Naive B cell (primary cell): ENCODE data around the gene NPBWR2. TPM values are rescaled to one million over a fixed set of nuclear protein-coding genes. Genes with fewer than 3 reads are reported as not detected.
A peak's percentile ranks its signal among the peaks of the same experiment; 100 is the strongest.
"Not testable (repeated sequence)": the region's sequence is repeated elsewhere in the genome, so short reads cannot be mapped to it uniquely, and the experiment has no call there.

ENCODE experiments used
- ATAC-seq, 2 donors: fragments of 150-1000 bp; cut with Tn5 transposase; 2 replicates each; pipeline ENCODE4 v1.10.0; 2021; ENCODE audit warnings: low read depth in 2 of 2, mild to moderate bottlenecking in 2 of 2, moderate library complexity in 2 of 2
- DNase-seq: peaks from one replicate; pipeline ENCODE4 v3.0.0; 2022
- H3K27ac Mint-ChIP-seq, 6 donors: one replicate each; pipeline ENCODE4 v1.8.0; 2020 to 2022; ENCODE audit warnings: mild to moderate bottlenecking in 6 of 6, mixed read lengths in 6 of 6, moderate library complexity in 5 of 6, inconsistent platforms in 2 of 6
- H3K27me3 Mint-ChIP-seq, 3 donors: one replicate each; pipeline ENCODE4 v1.8.0; 2021 to 2022; ENCODE audit warnings: mixed read lengths in 3 of 3, mild to moderate bottlenecking in 1 of 3
- H3K36me3 Mint-ChIP-seq, 2 donors: one replicate each; pipeline ENCODE4 v1.8.0; 2020 to 2022; ENCODE audit warnings: mixed read lengths in 2 of 2, inconsistent platforms in 1 of 2, mild to moderate bottlenecking in 1 of 2
- H3K4me1 Mint-ChIP-seq, 3 donors: one replicate each; pipeline ENCODE4 v1.8.0; 2020 to 2022; ENCODE audit warnings: mixed read lengths in 3 of 3, inconsistent platforms in 1 of 3, mild to moderate bottlenecking in 1 of 3, moderate library complexity in 1 of 3
- H3K4me3 Mint-ChIP-seq, 8 donors: one replicate each; pipeline ENCODE4 v1.8.0; 2020 to 2022; ENCODE audit warnings: mild to moderate bottlenecking in 8 of 8, mixed read lengths in 8 of 8, moderate library complexity in 8 of 8, inconsistent platforms in 2 of 8
- H3K9me3 Mint-ChIP-seq, 7 donors: one replicate each; pipeline ENCODE4 v1.8.0; 2020 to 2022; ENCODE audit warnings: mixed read lengths in 7 of 7, mild to moderate bottlenecking in 5 of 7, inconsistent platforms in 2 of 7, moderate library complexity in 1 of 7
- polyA plus RNA-seq, 6 donors: library from polyadenylated mRNA; unstranded; fragments of 300-500 nt; fragmentation: Illumina TruSeq; gene quantifications; one replicate each; pipeline ENCODE4 v1.2.3, GENCODE V29; 2021; ENCODE audit warnings: low read depth in 6 of 6

The NPBWR2 gene
- polyA plus RNA-seq, 6 donors from 2014 or later = not detected

DNA sequence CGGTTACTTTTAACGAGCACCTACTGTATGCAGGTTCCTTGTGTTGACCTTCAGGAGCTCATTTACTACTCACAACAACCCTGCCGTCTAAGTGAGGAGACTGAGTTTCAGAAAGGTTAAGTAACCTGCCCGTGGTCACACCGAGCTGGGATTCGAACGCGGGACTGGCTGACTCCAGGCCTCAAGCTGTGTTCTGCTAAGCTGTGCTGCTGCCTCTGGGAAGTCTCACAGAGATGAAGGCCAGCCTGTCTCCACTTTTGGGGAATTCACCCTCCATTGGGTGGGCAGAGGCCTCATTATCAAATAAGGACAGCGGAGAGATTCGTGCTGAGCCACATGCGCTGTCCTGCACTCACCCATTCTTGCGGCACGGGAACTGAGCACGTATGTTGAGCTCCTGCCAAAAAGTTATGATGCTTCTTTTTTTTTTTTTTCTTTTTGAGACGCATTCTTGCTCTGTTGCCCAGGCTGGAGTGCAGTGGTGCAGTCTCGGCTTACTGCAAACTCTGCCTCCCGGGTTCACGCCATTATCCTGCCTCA, 31.0 kb upstream of the NPBWR2 start:
- DNase-seq = no peak

DNA sequence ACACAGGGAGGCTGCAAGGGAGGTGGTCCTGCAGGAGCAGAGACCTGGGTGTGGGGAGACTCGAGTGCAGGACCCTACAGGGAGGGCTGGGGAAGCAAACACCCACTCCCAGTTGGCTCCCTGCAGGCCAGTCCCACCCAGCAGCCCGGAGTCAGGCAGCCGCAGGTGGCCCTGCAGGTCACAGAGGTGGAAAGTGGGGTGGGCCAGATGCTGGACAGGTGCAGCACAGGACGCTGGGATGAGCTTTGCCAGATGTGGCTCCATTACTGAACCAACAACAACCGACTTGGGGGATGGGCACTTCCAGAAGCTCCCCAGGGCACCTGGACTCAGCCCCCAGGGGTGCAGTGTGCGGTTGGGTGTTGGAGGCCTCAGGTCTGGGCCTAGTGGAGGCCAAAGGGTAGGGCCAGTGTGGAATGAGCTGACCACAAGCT, 30.2 kb upstream of the NPBWR2 start:
- ATAC-seq = no peak
- peaks cover 12 to 33% (median 32%) of the 10 kb centered on the region in 3 donors for H3K27me3 Mint-ChIP-seq
- no peaks in the 10 kb centered on the region for H3K9me3 Mint-ChIP-seq
- peaks cover 0 to 4% (median 0%) of the 10 kb centered on the region in 3 donors for H3K4me1 Mint-ChIP-seq
- H3K36me3 Mint-ChIP-seq = no peaks in the 10 kb centered on the region
- no peak for DNase-seq
- H3K4me3 Mint-ChIP-seq = no peak overlapping the region
- no peak overlapping the region for H3K27ac Mint-ChIP-seq

More for the DNA sequence above, 31.0 kb upstream of the NPBWR2 start:
- Mint-ChIP-seq H3K27ac (no peak overlapping the region), H3K4me1 (peaks cover 0 to 4% (median 0%) of the 10 kb centered on the region in 3 donors), H3K36me3 (no peaks in the 10 kb centered on the region), H3K27me3 (peaks cover 12 to 33% (median 32%) of the 10 kb centered on the region in 3 donors), H3K9me3 (no peaks in the 10 kb centered on the region), H3K4me3 (no peak overlapping the region)
- no peak for ATAC-seq

DNA sequence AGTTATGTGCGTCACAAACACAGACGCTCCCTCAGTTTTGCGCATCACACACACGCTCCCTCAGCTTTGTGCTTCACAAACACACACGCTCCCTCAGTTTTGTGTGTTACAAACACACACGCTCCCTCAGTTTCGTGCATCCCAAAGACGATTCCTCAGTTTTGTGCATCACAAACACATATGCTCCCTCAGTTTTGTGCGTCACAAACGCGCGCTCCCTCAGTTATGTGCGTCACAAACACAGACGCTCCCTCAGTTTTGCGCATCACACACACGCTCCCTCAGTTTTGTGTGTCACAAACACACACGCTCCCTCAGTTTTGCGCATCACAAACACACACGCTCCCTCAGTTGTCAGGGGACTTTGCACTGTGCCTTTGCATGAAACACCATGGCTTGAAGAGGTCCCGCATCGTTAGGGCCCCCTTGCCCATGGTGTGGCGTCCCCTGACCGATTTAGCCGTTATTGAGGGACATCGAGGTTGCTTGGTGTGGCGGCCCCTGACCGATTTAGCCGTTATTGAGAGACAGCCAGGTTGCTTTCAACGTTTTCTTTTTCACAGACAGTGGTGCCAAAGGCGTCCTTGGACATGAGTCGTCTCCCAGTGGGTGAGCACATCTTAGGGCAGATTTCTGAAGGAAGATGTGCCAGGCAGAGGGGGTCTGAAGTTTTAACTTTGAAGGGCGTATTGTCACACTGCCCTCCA, 28.8 kb upstream of the NPBWR2 start:
- no peaks in the 10 kb centered on the region for H3K36me3 Mint-ChIP-seq
- ATAC-seq (no peak), DNase-seq (no peak)
- no peak overlapping the region for H3K27ac Mint-ChIP-seq
- peaks cover 12 to 35% (median 26%) of the 10 kb centered on the region in 3 donors for H3K27me3 Mint-ChIP-seq
- no peaks in the 10 kb centered on the region for H3K4me1 Mint-ChIP-seq
- H3K9me3 Mint-ChIP-seq = no peaks in the 10 kb centered on the region
- H3K4me3 Mint-ChIP-seq = no peak overlapping the region

DNA sequence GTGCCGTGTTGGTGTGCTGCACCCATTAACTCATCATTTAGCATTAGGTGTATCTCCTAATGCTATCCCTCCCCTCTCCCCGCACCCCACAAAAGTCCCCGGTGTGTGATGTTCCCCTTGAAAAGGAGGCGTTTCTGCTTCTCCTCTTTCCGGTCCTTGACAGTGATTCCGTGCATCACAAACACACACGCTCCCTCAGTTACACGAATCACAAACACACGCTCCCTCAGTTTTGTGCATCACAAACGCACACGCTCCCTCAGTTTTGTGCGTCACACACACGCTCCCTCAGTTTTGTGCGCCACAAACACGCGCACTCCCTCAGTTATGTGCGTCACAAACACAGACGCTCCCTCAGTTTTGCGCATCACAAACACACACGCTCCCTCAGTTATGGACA, 27.4 kb upstream of the NPBWR2 start:
- not testable (repeated sequence) for DNase-seq, ATAC-seq, H3K4me1 Mint-ChIP-seq, H3K36me3 Mint-ChIP-seq, H3K27ac Mint-ChIP-seq, H3K9me3 Mint-ChIP-seq
- H3K27me3 Mint-ChIP-seq = peaks cover 12 to 38% (median 29%) of the 10 kb centered on the region in 3 donors
- peak overlapping the region in 1 of 8 donors; percentile 30 for H3K4me3 Mint-ChIP-seq

DNA sequence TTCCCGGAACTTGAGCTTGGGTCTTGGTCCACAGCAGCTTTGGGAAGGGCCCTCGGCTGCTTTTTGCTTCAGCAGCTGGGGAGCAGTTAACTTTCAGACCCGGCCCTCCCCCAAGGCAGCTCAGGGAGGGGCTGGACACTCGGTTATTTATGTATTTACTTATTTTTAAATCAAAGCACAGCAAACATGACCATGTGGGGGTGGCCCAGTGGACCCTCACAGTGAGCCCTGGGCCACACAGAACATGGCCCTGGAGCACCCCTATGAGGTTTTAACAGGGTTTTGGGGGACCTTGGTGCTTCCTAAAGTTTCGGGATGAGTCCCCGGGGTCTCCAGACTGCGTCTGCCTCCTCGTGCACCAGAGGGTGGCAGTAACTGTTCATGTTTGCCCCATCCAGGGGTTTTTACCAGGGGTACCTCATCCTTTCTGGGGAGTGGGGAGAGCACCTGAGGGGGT, 26.6 kb upstream of the NPBWR2 start:
- ATAC-seq = no peak
- H3K4me1 Mint-ChIP-seq = no peaks in the 10 kb centered on the region
- H3K36me3 Mint-ChIP-seq = no peaks in the 10 kb centered on the region
- no peak overlapping the region for H3K4me3 Mint-ChIP-seq
- H3K27me3 Mint-ChIP-seq = peaks cover 12 to 45% (median 36%) of the 10 kb centered on the region in 3 donors
- H3K27ac Mint-ChIP-seq = no peak overlapping the region
- H3K9me3 Mint-ChIP-seq = no peaks in the 10 kb centered on the region
- DNase-seq = no peak

DNA sequence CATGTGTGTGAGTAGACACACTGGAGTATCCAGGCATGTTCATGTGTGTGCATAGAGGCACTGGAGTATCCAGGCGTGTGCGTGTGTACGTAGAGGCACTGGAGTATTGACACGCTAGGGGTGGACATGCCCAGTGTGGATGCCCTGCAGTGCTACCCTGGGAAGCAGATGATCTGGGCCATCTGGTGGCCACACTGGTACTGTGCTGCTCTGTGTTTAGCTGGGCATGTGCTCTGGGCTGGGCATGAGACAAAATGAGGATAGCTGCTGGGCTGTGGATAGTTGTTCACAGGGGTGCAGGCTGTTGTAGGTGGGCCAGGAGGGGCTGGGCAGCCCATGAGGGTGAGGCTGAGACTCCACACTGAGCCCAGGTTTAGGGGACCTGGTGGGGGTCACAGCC, 24.0 kb upstream of the NPBWR2 start:
- Mint-ChIP-seq H3K9me3 (peaks cover 0 to 3% (median 0%) of the 10 kb centered on the region in 7 donors), H3K36me3 (no peaks in the 10 kb centered on the region), H3K4me1 (no peaks in the 10 kb centered on the region), H3K4me3 (no peak overlapping the region), H3K27me3 (peaks cover 12 to 46% (median 45%) of the 10 kb centered on the region in 3 donors), H3K27ac (no peak overlapping the region)
- DNase-seq (no peak), ATAC-seq (no peak)

DNA sequence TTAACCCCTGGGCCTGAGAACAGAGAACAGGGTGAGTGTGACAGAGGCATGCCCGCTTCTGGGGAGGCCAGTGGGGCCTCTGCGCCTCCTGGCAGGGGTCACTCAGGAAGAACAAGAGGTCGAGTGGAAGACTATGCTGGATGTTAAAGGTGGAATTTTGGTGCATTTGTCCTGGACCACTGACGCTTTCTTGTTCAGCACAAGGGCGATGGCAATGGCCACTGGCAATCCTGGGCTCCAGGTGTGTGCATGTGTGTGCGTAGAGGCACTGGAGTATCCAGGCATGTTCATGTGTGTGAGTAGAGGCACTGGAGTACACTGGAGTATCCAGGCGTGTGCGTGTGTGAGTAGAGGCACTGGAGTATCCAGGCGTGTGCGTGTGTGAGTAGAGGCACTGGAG, 23.5 kb upstream of the NPBWR2 start:
- no peak for DNase-seq
- peaks cover 9 to 41% (median 40%) of the 10 kb centered on the region in 3 donors for H3K27me3 Mint-ChIP-seq
- H3K36me3 Mint-ChIP-seq = no peaks in the 10 kb centered on the region
- peaks cover 0 to 3% (median 0%) of the 10 kb centered on the region in 7 donors for H3K9me3 Mint-ChIP-seq
- ATAC-seq = no peak
- H3K4me3 Mint-ChIP-seq = no peak overlapping the region
- peak overlapping the region in 1 of 6 donors; percentile 19 for H3K27ac Mint-ChIP-seq
- H3K4me1 Mint-ChIP-seq = no peaks in the 10 kb centered on the region

DNA sequence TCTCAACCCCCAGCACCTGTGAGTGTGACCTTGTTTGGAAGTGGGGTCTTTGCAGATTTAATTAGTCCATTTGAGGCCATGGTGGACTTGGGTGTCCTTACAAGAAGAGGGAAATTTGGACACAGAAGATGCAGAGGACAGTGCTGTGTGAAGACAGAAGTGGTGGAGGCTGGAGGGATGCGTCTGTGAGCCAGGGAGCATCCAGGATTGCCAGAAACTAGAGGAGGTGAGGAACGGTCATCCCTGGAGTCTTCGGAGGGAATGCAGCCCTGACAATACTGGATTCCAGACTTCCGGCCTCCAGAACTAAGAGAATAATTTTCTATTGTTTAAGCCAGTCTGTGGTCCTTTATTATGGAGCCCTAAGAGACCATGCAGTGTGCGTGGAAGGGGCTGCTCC, 22.9 kb upstream of the NPBWR2 start:
- DNase-seq (no peak), ATAC-seq (no peak)
- Mint-ChIP-seq H3K27ac (peak overlapping the region in 1 of 6 donors; percentile 15), H3K36me3 (no peaks in the 10 kb centered on the region), H3K4me1 (no peaks in the 10 kb centered on the region), H3K9me3 (peaks cover 0 to 3% (median 0%) of the 10 kb centered on the region in 7 donors), H3K4me3 (no peak overlapping the region), H3K27me3 (peaks cover 8 to 41% (median 34%) of the 10 kb centered on the region in 3 donors)

DNA sequence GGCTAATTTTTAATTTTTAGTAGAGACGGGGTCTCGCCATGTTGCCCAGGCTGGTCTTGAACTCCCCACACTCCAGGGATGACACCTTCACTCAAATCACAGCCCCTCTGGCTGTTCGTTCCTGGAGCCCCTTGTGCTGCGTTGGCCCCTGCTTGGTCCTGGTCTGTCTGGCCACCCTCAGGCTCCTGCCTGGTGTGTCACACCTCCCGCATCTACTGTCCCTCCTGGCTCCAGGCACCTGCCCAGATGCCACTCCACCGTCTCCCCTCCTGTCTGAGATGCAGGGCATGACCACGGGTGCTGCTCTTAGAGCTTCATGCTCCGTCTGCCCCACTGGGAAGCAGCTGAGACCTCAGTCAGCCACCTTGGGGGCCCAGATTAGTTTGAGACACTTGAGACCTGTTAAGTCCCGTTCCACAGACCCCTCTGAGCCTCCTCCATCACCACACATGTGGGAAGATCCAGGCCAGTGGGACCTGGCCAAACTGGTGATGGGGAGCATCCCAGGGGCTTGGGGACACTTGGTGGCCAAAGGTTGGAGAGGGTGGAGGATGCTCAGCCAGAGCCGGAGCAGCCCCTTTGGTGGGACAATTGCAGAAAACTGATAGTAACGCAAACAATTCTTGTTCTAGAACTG, 21.9 kb upstream of the NPBWR2 start:
- H3K9me3 Mint-ChIP-seq = peaks cover 0 to 3% (median 0%) of the 10 kb centered on the region in 7 donors
- no peak overlapping the region for H3K4me3 Mint-ChIP-seq
- DNase-seq (no peak), ATAC-seq (no peak)
- H3K4me1 Mint-ChIP-seq = no peaks in the 10 kb centered on the region
- H3K36me3 Mint-ChIP-seq = no peaks in the 10 kb centered on the region
- H3K27me3 Mint-ChIP-seq = peaks cover 6 to 42% (median 33%) of the 10 kb centered on the region in 3 donors
- H3K27ac Mint-ChIP-seq = peak overlapping the region in 1 of 6 donors; percentile 45

DNA sequence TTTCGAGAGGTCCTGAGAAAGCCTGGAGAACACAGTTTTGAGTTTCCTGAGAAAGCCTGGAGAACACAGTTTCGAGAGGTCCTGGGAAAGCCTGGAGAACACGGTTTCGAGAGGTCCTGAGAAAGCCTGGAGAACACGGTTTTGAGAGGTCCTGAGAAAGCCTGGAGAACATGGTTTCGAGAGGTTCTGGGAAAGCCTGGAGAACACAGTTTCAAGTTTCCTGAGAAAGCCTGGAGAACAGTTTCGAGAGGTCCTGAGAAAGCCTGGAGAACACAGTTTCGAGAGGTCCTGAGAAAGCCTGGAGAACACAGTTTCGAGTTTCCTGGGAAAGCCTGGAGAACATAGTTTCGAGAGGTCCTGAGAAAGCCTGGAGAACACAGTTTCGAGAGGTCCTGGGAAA, 16.2 kb upstream of the NPBWR2 start:
- not testable (repeated sequence) for ATAC-seq, H3K4me1 Mint-ChIP-seq, H3K9me3 Mint-ChIP-seq

DNA sequence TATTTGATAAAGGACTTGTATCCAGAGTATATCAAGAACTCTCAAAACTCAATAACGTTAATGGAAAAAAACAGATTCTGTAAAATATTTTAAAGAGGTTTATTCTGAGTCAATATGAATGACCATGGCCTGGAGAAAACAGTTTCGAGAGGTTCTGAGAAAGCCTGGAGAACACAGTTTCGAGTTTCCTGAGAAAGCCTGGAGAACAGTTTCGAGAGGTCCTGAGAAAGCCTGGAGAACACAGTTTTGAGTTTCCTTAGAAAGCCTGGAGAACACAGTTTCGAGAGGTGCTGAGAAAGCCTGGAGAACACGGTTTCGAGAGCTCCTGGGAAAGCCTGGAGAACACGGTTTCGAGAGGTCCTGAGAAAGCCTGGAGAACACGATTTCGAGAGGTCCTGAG, 15.6 kb upstream of the NPBWR2 start:
- ATAC-seq, H3K9me3 Mint-ChIP-seq, H3K4me1 Mint-ChIP-seq, H3K27ac Mint-ChIP-seq, DNase-seq, H3K4me3 Mint-ChIP-seq, H3K36me3 Mint-ChIP-seq: not testable (repeated sequence)
- H3K27me3 Mint-ChIP-seq = peaks cover 0 to 19% (median 8%) of the 10 kb centered on the region in 3 donors

More for the DNA sequence above, 16.2 kb upstream of the NPBWR2 start:
- H3K27ac Mint-ChIP-seq, H3K36me3 Mint-ChIP-seq, DNase-seq, H3K4me3 Mint-ChIP-seq: not testable (repeated sequence)
- peaks cover 5 to 24% (median 12%) of the 10 kb centered on the region in 3 donors for H3K27me3 Mint-ChIP-seq

DNA sequence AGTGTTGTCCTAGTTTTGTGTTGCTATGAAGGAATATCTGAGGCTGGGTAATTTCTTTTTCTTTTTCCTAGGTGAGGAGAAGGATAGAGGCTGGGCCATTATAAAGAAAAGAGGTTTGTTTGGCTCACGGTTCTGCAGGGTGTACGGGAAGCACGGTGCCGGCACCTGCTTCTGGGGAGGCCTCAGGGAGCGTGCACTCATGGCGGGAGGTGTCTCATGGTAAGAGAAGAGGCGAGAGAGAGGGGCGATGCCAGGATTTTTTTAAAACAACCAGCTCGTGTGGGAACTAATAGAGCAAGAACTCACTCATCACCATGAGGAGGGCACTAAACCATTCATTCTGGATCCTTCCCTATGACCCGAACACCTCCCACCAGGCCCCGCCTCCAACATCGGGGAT, 14.2 kb upstream of the NPBWR2 start:
- no peaks in the 10 kb centered on the region for H3K36me3 Mint-ChIP-seq
- peaks cover 9% of the 10 kb centered on the region in 3 donors for H3K4me1 Mint-ChIP-seq
- DNase-seq = no peak
- peaks cover 0 to 19% (median 8%) of the 10 kb centered on the region in 3 donors for H3K27me3 Mint-ChIP-seq
- no peak overlapping the region for H3K27ac Mint-ChIP-seq
- no peaks in the 10 kb centered on the region for H3K9me3 Mint-ChIP-seq
- no peak overlapping the region for H3K4me3 Mint-ChIP-seq
- ATAC-seq = no peak

DNA sequence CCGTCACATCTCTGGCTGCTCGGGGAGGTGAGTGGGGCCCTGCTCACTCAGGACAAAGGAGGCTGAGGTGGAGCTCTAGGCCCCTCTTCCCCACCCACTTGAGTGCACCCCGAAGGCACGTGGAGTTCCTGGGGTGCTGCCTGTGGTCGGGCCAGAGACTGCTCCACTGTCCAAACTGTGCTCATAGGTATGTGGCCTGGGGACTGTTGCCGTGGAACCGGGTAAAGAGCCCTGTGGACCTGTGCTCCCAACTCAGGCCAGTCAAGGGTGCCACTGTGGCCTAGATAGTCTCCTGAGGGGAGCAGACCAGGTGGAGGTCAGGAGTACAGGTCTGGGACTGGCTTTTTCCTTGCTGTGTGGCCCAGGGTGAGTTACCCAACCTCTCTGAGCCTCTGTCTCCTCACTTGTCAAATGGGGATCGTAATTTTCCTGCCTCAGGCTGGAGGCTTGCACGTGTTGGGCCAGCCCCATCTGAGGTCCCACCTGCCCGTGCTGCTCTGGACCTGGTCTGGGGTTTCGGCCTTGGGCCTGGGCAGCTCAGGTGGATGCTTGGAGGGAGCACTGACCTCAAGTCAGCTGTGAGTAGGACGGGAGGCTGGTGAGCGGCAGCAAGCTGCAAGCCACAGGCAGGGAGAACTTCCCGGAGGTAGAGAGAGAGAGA, 12.4 kb upstream of the NPBWR2 start:
- Mint-ChIP-seq H3K27me3 (peaks cover 0 to 14% (median 8%) of the 10 kb centered on the region in 3 donors), H3K4me3 (peak overlapping the region; percentile 47 to 89 (median 75)), H3K27ac (peak overlapping the region in 5 of 6 donors; percentile 72 to 93 (median 83)), H3K9me3 (no peaks in the 10 kb centered on the region), H3K4me1 (peaks cover 9% of the 10 kb centered on the region in 3 donors), H3K36me3 (no peaks in the 10 kb centered on the region)
- ATAC-seq = no peak
- peak; percentile 14 for DNase-seq
